GM12865 (cell line): ENCODE measurements around the gene VPS26B.

ENCODE experiments used
- DNase-seq: peaks from one replicate; pipeline ENCODE4 v3.0.0; 2010; ENCODE audit warnings: low read depth
- H3K4me3 ChIP-seq: 2 replicates; pipeline ENCODE4 v1.5.1; 2011; ENCODE audit warnings: mild to moderate bottlenecking, low read depth, low read length, control low read depth
- TF ChIP-seq, protein P1 (sequence below): IDR thresholded peaks from 2 replicates; pipeline ENCODE4 v1.5.1; 2011; ENCODE audit warnings: low read length, control low read depth, low read depth, inconsistent platforms; ENCODE audit not compliant: insufficient read depth; ENCODE audit errors: missing control alignments

Gene VPS26B

DNA sequence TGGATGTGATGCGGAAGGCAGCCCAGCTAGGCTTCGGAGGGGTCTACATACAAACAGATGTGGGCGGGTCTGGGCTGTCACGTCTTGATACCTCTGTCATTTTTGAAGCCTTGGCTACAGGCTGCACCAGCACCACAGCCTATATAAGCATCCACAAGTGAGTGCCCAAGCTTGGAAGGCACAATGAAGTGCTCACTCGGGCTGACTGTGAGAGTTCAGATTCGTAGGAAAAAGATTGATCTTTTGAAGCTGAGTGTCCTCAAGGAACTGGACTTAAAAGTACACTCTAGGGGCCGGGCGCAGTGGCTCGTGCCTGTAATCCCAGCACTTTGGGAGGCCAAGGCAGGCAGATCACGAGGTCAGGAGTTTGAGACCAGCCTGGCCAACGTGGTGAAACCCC lies 32.6 kb downstream of the VPS26B start:
- TF ChIP-seq, protein P1, sequence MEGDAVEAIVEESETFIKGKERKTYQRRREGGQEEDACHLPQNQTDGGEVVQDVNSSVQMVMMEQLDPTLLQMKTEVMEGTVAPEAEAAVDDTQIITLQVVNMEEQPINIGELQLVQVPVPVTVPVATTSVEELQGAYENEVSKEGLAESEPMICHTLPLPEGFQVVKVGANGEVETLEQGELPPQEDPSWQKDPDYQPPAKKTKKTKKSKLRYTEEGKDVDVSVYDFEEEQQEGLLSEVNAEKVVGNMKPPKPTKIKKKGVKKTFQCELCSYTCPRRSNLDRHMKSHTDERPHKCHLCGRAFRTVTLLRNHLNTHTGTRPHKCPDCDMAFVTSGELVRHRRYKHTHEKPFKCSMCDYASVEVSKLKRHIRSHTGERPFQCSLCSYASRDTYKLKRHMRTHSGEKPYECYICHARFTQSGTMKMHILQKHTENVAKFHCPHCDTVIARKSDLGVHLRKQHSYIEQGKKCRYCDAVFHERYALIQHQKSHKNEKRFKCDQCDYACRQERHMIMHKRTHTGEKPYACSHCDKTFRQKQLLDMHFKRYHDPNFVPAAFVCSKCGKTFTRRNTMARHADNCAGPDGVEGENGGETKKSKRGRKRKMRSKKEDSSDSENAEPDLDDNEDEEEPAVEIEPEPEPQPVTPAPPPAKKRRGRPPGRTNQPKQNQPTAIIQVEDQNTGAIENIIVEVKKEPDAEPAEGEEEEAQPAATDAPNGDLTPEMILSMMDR = no peak
- no peak overlapping the region for H3K4me3 ChIP-seq
- DNase-seq = no peak

GRCh38 chr11:134258577-134258976 lies 34.1 kb downstream of the VPS26B start:
- TF ChIP-seq, protein P1 = no peak
- no peak for DNase-seq
- no peak overlapping the region for H3K4me3 ChIP-seq

DNA sequence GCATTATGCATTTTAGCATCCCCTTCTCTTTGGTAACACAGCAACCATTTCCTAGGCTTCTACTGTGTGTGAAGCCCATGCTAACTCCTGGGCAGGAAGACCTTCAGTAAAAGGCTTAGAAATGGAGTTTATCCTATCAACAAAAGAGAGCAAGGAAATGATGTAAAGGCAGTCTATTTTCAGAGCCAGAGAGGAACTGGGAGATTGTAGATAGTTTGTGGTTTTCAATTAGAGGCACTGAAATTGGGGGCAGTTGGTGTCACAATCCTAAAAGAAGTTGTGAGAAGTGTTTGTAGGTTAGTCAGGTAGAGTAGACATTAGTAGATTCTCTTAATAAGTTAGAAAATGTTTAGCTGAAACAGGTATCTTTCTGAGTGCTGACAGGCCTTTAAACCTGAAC lies 36.0 kb downstream of the VPS26B start:
- TF ChIP-seq, protein P1 = no peak
- no peak for DNase-seq
- H3K4me3 ChIP-seq = no peak overlapping the region

DNA sequence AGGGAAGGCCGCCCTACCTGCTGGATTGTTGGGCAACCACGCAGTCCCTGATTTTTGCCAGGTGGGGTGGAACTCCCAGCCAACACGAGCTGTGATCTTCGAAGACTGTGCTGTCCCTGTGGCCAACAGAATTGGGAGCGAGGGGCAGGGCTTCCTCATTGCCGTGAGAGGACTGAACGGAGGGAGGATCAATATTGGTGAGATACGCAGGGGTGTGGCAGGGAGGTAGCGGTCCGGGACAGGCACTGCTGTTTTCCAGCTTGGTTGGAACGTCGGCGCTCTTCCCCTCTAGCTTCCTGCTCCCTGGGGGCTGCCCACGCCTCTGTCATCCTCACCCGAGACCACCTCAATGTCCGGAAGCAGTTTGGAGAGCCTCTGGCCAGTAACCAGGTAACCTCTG lies 36.5 kb downstream of the VPS26B start:
- DNase-seq = no peak
- no peak overlapping the region for H3K4me3 ChIP-seq
- TF ChIP-seq, protein P1 = no peak

DNA sequence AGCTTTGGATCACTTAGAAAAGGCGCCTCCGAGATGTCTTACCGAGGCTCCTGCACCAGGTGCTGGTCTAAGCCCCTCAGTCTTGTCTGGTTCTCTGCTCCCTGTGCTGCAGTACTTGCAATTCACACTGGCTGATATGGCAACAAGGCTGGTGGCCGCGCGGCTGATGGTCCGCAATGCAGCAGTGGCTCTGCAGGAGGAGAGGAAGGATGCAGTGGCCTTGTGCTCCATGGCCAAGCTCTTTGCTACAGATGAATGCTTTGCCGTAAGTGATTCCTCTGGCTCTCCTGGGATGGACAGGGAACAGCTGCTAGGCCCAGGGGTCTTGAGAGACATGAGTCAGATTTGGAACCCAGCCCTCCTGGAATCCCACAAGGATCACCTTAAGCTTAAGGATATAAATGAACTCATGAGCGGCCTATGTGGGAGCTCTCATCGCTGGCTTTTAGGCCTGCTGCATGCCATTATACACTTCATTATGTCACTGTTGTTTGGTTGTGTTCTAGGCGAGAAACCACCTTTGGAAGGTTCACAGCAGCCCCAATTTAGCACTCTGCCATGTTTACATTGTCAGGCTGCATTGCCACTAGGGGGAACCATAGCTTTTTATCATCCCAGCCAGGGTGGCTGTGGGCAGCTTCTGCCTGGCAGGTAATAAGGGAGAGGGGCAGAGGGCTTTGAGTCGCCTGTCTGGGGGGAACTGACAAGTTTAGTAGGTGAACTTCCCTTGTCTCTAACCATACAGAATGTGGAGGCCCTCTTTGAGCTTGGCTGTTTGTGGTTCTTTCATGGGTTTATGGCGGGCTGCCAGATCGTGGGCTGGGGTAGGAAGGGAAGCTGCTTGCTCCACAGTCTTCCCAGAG lies 37.4 kb downstream of the VPS26B start:
- TF ChIP-seq, protein P1 = peak; percentile 53
- DNase-seq = peak; percentile 42
- no peak overlapping the region for H3K4me3 ChIP-seq

DNA sequence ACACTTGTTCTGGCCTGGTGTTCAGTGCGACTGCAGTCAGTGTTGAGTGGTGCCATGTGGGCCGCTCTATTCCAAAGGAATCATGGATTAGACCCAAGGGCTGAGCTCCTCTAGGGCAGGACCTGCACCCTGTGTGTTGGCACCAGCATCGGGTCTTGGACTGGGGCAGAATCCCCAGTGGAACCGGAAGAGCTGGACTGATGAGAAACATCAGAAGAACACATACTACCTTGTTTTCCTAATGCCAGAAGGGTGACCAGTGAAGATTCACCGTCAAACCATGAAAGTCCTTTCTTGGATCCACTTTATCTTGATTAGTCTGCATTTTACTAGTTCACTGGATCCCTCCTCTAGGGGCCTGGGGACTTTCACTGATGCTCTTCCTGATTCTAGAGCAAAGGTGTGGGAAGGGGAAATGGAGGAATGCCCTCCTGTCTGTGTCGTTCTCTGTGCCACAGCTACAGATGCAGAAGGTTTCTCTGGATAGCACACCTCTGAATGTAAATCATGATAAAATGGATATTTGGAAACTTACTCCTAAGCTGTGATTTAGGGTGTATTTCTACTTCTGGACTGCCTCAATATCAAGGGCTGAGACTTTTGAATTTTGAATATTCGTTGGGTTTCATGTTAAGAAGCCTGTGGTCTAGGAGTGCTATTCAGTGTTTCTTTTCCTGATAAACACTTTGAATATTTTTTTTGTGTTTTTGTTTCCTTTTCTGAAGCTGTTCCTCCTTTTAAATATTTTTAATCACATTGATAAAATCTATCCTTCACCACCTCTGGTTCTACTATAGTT lies 40.7 kb downstream of the VPS26B start:
- TF ChIP-seq, protein P1 = no peak
- DNase-seq = no peak

More for the DNA sequence above, 40.7 kb downstream of the VPS26B start:
- no peak overlapping the region for H3K4me3 ChIP-seq
